Renal cortex interstitium (tissue), 11 donors: Measurements from ENCODE around the gene TGFBR2. TPM values are rescaled to one million over a fixed set of nuclear protein-coding genes. Genes with fewer than 3 reads are reported as not detected.

ENCODE experiments used
- DNase-seq, 11 donors: peaks; one replicate each; pipeline ENCODE4 v3.0.0-alpha.2; 2013; ENCODE audit warnings: low read depth in 9 of 11, low spot score in 4 of 11; ENCODE audit errors: extremely low read depth in 1 of 11
- polyA plus RNA-seq, 3 donors: library from polyadenylated mRNA; unstranded; fragments of 120-200 nt; gene quantifications; one replicate each; pipeline ENCODE4 v1.2.1, GENCODE V29; 2013; ENCODE audit not compliant: insufficient read length in 3 of 3

TGFBR2 gene
- polyA plus RNA-seq, 3 donors, result 89.0 to 117 (median 96.9) TPM

DNA sequence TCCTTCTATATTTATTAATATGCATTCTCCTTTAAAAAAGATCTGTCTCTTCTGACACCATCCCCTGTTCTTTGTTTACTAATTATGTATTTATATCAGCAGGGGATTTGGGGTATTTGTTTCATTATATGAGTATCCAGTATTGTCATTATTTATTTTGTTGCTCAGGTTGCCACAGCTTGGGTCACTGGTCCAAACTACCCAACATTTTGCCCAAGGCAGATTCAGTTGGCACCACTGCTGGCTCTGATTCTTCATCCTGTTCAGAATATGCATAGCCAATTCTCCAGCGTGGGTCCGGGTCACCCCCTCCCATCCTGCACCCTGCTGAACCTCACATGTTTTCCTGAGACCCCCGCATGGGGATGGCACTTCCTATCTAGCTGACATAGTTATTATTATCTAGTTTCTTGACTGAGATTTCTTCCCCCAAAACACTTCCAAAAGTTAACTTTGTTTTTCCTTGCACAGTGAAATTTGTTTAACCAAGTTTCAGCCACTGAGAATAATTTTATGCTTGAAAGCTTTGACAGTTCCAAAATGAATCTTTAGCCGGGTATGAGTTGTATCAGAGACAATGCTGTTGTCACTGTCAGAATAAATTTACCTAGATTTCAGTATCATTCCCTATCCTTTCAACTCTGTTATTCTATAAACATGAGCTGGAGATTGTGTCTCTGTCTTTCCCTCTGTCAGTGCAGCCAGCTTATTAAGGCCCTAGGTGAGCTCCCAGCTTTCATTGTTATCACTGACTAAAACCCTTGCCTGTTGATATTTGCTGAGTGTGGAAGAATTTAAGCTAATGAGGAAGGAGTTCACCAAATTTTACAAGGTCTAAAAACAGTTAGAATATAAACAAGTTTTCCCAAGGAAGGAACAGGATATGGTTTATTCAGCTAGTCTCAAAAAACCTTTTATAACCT, 70.3 kb downstream of the TGFBR2 start:
- DNase-seq, result no peak

DNA sequence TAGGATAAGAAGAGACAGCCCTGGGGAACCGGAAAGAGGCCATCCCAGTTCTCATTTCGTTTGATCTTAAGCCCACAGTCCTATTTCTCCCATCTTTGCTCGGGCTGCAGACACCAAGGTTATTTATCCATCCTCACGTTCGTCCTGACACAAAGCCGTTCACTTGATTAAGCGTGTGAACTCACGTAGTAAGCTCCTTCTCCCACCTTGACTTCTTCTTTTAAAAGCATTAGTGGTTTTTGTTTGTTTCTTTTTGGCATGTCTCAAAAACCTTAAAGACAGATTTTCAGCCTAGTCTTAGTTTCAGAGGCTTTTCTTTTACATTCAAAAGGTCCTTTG, 70.9 kb downstream of the TGFBR2 start:
- DNase-seq, result no peak

DNA sequence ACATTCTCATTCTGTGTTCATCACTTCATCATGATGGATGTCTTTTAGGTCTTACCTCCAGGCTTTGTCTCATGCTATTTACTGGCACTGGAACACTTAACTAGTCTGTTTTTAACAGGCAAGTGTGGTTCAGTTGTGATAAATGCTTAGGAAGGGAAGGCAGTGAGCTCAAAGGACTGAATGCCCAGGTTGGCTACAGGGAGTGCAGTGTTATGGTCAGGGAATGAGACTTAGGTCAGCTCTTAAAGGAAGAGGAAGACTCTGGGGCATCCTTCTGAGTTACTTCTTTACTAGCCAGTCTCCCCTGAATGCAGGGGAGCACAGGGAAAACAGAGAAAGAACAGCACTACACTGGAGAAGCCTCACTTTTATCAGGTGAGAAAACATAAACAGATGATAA, 72.6 kb downstream of the TGFBR2 start:
- DNase-seq, result no peak

DNA sequence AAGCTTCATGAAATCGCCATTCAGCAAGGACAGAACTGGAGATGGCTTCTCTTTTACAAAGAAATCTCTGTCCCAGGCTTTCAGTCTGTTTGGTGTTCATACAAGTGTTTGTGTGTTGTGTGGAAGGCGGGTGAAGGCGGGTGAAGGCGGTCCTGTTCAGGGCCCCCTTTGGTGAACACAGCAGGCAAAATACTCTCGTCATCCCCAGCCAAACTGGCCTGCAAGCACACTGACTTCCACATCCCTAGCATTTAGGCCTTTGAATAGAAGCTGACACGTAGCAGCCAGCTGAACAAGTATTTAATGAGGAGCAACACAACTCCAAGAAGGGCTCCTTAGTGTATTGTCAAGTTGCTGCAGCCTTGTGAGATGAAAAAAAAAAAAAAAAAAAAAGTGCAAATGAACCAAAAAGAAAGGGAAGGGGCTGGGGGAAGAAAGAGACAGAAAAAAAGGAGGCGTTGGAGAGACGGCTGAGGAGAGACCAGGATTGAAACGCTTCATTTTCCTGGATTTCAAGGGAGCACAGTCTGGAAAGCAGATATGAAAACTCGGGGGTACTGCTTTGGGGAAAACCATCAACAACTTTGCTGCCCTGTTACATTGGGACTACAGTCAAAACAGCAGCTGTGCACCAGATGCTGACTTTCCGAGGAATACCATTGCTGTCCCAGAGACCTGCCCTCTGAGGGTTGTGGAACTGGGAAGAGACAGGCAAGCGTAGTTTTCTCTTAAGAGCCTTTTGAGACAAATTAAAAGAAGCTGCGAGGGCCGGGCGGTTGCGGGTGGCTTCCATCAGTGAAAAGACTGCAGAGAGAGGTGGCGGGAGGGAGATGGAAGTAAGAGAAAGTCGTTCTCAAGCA, 74.6 kb downstream of the TGFBR2 start:
- DNase-seq, result peak in 1 of 11 donors; percentile 53

DNA sequence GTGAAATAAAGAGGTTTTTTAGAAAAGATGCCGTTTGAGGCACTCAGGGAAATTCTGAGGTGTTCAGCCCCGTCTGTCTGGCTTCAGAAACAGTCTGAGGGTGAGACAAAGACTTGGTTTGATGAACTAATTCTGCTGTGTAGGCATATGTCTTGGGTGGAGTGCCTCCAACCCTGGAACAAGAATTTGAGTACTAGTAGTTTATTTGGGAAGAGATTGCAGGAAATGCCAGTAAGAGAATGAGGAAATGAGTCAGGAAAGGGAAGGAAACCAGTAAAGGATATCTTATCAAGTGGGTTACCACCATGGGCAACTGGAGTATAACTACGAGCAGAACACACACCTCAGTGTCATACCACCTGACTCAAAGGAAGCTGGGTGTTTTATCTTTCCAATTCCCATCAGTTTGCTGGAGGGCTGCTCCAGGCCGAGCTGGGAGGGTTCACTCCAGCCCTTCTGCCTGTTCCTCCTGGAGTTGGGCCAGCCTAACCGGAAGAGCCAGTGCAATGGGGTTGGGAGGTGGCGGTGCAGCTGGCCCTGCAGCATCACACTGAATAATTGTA, 75.3 kb downstream of the TGFBR2 start:
- DNase-seq, result no peak

DNA sequence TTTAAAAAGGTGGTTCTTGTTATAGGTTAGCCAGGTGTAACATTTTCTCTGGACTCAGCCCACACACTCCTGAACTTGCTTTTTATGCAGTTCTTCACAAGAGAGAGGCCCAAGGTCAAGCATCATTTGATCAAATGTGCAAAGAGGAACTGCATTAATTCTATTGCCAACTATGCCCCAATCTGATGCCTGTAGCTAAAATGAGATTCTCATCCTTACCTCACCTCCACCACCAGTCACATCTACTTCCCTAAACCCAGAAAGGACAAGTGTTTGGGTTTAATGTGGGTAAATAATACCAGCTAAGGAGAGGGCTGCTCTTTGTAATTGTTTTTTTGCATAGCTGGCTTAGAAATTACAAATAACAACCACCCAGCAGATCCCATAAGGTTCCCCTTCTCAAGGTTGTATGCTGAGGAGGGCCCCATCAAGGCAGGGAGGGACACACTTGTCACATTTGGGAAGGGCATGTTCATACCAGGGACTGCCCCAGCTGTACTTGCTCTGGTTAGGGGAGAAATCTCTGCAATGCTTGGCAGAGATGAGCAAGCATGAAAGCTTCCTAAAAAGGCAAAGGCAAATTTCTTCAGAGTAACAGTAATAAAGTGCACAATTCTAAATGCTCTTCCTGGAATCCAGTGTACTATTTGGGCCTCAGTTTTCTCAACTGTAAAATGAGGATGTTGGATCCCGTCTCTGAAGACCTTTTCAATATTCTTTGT, 76.2 kb downstream of the TGFBR2 start:
- no peak for DNase-seq

DNA sequence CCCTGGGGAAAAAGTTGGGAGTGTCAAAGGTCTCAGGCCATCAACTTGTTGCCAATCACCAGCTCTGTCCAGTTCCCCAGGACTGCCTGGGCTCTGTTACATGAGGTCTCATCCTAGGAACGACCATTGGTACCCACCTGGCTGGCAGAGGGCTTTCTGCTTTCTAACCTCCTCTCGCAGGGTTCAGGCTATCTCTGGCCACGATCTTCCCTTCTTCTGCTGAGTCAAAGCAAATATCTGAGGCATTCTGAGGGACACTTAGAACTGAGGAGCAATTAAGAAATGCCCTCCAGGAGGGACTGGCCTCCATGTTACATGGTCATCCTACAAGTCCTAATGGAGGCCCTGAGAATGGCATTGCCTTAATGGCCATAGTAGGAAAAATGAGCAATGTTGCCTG, 77.4 kb downstream of the TGFBR2 start:
- DNase-seq, result no peak

DNA sequence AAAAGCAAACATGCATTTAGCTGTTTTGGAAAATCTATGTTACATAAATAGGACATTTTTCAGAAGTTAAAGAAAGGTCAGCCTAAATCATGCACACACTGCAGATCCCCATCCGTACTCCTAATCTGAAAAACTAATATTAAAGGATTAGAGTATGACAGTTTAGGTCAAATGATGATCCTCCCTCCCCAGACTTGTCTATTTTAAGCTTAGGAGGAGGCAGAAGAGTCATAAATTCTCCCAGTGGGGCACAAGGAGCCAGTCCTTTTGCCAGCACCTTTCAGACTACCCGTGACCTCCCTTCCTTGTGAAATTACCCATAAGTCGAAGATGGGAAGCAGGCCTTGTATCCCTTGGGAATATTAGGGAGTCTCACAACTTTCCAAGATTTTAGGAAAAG, 78.0 kb downstream of the TGFBR2 start:
- DNase-seq, result no peak

DNA sequence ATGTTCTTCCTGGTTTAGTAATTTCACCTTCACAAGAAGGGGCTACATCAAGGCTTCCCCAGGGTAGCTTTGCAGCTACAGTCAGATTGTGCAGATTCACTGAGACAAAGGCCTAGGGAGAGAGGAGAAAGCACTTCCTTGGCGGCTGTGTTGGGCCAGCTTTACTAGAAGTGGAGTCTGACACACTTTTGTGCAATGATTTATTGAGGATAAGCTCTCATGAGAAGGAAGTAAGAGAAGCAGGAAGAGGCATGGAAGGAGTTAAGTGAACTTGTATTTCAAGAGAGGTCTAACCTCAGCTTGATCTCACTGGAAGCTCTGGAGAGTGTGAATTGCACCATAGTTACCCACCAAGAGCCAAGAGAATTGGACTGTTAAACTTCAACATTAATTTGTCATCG, 78.9 kb downstream of the TGFBR2 start:
- no peak for DNase-seq

DNA sequence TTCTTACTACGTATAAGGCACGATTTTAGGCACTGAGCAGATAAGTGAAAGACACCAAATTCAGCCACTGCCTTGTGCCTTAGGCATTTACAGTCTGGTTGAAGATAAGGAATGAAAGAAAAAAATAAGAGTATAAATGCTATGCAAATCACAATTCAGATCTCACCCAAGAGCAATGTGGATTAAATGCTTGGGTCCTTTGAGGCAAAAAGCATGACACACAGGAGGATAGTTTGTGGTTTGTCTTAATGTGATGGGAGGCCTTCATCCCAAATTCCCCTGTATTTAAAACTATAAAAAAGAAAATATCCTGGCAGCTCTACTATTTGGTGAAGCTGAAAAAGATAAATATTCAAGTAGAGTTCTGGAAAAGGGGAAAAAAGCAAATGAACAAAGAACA, 79.8 kb downstream of the TGFBR2 start:
- DNase-seq, result no peak

DNA sequence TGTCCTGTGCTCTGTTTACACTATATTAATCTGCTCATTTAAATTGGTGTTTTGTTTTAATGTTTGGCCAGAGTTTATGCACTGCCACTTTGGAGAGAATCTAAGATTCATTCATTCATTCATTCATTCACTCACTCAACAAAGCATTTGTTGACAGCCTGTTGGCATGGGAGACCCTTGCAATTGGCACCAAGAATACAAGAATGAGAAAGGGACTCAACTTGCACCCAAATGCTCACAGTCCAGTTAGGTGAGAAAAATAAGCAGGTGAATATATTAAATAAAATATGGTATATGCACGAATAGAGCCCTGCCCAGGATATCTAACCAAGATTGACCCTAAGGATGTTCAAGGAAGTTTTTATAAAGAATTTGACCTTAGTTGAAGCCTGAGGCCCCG, 80.4 kb downstream of the TGFBR2 start:
- no peak for DNase-seq

DNA sequence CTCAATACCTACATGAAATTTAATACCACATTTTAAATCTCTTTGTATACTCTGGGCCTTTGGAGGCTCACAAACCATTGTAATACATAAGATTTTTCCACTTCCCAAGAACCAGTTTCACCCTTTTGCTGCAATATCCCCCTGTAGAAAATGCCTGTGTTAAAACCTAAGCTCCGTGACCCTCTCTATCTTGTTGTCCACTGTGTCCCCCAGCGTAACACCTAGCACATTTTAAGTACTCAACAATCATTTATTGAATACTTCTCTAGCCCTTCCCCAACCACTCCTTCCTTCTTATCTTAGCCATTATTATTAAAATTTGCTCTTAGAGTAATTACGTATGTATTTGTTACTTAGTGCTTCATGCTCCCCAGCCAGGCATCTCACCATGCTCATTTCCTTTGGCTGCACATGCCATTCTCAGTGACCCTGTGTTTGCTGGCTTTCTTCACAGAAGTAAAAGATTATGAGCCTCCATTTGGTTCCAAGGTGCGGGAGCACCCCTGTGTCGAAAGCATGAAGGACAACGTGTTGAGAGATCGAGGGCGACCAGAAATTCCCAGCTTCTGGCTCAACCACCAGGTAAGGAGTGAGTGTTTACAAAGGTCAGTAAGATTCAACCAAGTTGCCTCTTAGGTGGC, 81.6 kb downstream of the TGFBR2 start:
- DNase-seq, result no peak

DNA sequence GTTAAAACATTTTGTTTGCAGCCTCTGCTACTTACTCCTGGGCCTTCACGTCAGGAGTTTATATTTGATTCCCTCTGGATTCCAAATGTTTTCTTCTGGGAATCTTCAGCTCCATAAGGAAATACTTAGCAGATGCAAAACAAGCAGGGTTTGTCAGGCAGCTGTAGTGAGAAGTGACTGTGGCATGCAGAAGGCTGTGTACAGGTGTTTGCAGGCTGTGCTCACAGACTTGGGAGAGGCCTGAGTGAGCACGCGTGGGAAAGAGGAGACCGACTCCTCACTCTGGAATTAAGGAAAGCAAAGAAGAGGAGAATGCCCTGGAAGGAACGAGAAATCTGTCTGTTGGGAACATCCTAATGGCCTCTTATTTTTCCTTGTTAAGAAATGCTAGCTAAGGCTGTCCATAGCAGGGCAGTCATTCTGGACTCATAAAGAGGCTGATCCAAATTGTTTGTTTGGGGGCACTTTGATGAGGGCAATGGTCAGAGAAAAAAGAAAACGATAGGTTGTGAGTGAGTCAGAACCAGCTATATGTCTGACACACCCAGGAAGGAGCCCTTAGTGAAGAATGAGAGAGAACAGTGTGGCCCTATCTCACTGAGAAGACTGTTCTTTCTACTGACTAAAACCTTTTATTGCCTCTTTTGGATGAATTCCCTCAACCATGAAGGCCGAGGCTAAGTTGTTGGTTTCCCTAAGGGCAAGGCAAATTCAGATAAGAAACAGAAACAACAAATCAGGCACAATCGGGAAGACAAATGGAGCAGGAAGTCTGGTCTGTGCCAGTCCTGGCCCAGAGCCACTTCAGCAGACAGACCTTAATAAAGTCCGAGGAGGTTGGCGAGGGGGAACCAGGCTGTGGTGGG, 82.6 kb downstream of the TGFBR2 start:
- DNase-seq, result no peak

DNA sequence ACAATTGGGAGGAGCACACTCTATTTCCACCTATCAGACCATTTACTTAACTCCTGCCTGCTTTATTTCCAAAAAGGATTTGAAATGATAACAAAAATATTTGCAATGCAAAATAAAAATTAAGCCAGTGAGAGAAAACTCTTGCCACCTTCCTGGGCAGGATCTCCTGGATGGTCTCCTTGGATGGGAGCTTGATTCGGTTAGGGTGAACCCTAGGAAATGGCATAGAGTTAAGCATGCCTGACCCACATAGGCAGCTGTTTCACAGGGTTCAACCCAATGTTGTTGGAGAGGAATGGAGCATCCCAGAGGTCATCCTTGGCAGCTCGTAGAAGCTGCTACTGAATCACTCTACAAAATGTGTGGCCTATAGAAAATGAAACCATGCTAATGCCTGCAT, 83.8 kb downstream of the TGFBR2 start:
- DNase-seq, result no peak

DNA sequence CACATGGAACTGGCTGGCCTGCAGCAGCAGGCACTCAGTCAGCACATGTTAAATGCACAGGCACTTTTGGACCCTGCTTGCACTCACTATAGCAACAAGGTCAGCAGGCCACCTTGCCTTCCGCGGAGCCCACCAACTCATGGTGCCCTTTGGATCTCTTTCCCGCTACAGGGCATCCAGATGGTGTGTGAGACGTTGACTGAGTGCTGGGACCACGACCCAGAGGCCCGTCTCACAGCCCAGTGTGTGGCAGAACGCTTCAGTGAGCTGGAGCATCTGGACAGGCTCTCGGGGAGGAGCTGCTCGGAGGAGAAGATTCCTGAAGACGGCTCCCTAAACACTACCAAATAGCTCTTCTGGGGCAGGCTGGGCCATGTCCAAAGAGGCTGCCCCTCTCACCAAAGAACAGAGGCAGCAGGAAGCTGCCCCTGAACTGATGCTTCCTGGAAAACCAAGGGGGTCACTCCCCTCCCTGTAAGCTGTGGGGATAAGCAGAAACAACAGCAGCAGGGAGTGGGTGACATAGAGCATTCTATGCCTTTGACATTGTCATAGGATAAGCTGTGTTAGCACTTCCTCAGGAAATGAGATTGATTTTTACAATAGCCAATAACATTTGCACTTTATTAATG, 85.0 kb downstream of the TGFBR2 start:
- no peak for DNase-seq

DNA sequence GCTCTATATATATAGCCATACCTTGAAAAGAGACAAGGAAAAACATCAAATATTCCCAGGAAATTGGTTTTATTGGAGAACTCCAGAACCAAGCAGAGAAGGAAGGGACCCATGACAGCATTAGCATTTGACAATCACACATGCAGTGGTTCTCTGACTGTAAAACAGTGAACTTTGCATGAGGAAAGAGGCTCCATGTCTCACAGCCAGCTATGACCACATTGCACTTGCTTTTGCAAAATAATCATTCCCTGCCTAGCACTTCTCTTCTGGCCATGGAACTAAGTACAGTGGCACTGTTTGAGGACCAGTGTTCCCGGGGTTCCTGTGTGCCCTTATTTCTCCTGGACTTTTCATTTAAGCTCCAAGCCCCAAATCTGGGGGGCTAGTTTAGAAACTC, 85.5 kb downstream of the TGFBR2 start:
- no peak for DNase-seq

DNA sequence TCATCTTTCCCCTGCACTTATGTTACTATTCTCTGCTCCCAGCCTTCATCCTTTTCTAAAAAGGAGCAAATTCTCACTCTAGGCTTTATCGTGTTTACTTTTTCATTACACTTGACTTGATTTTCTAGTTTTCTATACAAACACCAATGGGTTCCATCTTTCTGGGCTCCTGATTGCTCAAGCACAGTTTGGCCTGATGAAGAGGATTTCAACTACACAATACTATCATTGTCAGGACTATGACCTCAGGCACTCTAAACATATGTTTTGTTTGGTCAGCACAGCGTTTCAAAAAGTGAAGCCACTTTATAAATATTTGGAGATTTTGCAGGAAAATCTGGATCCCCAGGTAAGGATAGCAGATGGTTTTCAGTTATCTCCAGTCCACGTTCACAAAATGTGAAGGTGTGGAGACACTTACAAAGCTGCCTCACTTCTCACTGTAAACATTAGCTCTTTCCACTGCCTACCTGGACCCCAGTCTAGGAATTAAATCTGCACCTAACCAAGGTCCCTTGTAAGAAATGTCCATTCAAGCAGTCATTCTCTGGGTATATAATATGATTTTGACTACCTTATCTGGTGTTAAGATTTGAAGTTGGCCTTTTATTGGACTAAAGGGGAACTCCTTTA, 86.2 kb downstream of the TGFBR2 start:
- no peak for DNase-seq
